Stomach (tissue), 9 donors: ENCODE data around the gene GRB14. TPM values are rescaled to one million over a fixed set of nuclear protein-coding genes. Genes with fewer than 3 reads are reported as not detected.

Source experiments
- DNase-seq, 2 donors: peaks; one replicate each; pipeline versions ENCODE4 v3.0.0 to v3.0.0-alpha.2; 2013 to 2019
- H3K27ac ChIP-seq, 5 donors: fragments of 200-600 bp in 4 of 5; sonication (generic) in 4 of 5; one replicate each; pipeline ENCODE4 v1.5.1; 2013 to 2019; ENCODE audit warnings: mild to moderate bottlenecking in 1 of 5, moderate library complexity in 1 of 5
- H3K27me3 ChIP-seq, 3 donors: fragments of 200-600 bp; sonication (generic); one replicate each; pipeline ENCODE4 v1.5.1; 2017 to 2019; ENCODE audit warnings: mixed run types in 1 of 3
- H3K36me3 ChIP-seq, 4 donors: fragments of 200-600 bp; sonication (generic); 1 replicate in 3 of 4; 2 replicates in 1 of 4; pipeline ENCODE4 v1.5.1; 2016 to 2019
- H3K4me1 ChIP-seq, 4 donors: fragments of 200-600 bp; sonication (generic); one replicate each; pipeline ENCODE4 v1.5.1; 2016 to 2019
- H3K4me3 ChIP-seq, 4 donors: fragments of 200-600 bp; sonication (generic) in 3 of 4; one replicate each; pipeline ENCODE4 v1.5.1; 2016 to 2019; ENCODE audit warnings: mild to moderate bottlenecking in 1 of 4
- H3K9me3 ChIP-seq, 4 donors: fragments of 200-600 bp; sonication (generic); one replicate each; pipeline ENCODE4 v1.5.1; 2016 to 2019
- EP300 ChIP-seq: sonication (generic); formaldehyde crosslinking; IDR thresholded peaks from one replicate; pipeline ENCODE4 v1.6.1; 2017; ENCODE audit warnings: antibody characterized with exemption
- POLR2A ChIP-seq, 4 donors: fragments of 450-650 bp; IDR thresholded peaks; one replicate each; pipeline ENCODE4 v1.6.1; 2016; ENCODE audit warnings: antibody characterized with exemption in 4 of 4, control low read depth in 2 of 4, mild to moderate bottlenecking in 1 of 4, moderate library complexity in 1 of 4
- POLR2AphosphoS5 ChIP-seq, 3 donors: sonication (generic); formaldehyde crosslinking; IDR thresholded peaks; one replicate each; pipeline ENCODE4 v1.6.1; 2016; ENCODE audit warnings: antibody characterized with exemption in 3 of 3
- WGBS, 5 donors: extraction: QIAGEN DNeasy Blood & Tissue Kit in 3 of 5; methylation state at CpG; one replicate each; pipeline versions ENCODE4 v1.1.5 to v1.1.7; 2013 to 2018; 5-methylcytosine and 5-hydroxymethylcytosine counted together
- intact Hi-C: fragments of 100-400 bp; cut with DNase I; formaldehyde crosslinking; loops from one replicate; pipeline ENCODE4 v1.15.1; 2023; ENCODE audit warnings: low total_unique reads
- polyA plus RNA-seq, 3 donors: library from polyadenylated mRNA; stranded (reverse); fragments of 200-250 nt; gene quantifications; one replicate each; pipeline ENCODE4 v1.2.3, GENCODE V29; 2013
- total RNA-seq, 5 donors: library from RNA; depleted of rRNA; stranded (reverse); fragments of >200 nt; gene quantifications; one replicate each; pipeline versions ENCODE4 v1.1.0 to v1.2.3, GENCODE V29; 2014 to 2016
- TF ChIP-seq, protein P1 (sequence below), 7 experiments: fragments of 450-650 bp in 4 of 7; fragments of 200-600 bp in 3 of 7; sonication (generic) in 3 of 7; IDR thresholded peaks; one replicate each; pipeline ENCODE4 v1.5.1; 2016 to 2019; ENCODE audit warnings: antibody characterized with exemption in 7 of 7, control low read depth in 2 of 7, mild to moderate bottlenecking in 1 of 7
- donor health status: healthy with polysubstance abuse.
- donor health status: Bipolar disorder and iron deficiency.
- donor health status: healthy.

GRB14 gene
- total and polyA plus RNA-seq, 8 donors = 0.62 to 32.7 (median 3.3) TPM; not detected in 2

DNA sequence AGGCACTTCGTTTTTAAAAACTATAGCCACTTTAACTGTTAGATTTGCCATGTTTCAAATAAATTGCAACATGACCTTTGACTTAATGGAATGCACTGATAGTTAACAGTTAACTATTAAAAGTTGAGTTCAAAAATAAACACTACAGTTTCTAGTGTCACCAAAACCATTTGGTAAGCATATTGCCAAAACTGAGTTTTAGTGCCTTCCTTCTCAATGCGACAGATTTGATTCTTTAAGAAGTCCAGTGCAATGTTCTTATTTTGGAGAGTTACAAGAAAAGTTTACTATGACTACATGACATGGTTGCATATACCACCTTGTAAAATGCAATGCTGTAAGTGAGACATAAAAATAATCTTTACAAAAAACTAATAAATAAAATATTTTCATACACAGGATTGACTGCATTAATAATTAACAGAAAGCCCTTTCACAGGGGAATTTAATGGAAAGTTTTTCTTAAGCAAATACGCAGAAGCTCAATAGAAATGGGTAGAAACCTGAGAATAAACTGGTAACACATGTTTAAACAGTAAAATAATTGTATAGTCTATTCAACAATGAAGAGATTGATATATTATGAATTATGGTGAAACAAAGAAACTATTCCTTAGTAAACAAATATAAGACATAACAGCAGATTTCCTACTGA is 53.8 kb downstream of the GRB14 start:
- no peak for DNase-seq
- intact Hi-C loops = no loop called here
- no peaks in the 10 kb centered on the region for H3K27me3 ChIP-seq
- H3K27ac ChIP-seq = no peak overlapping the region
- peaks cover 0 to 5% (median 0%) of the 10 kb centered on the region in 4 donors for H3K4me1 ChIP-seq
- H3K9me3 ChIP-seq = no peaks in the 10 kb centered on the region
- TF ChIP-seq POLR2AphosphoS5 (IDR thresholded peaks at IDR 0.05) = no peak
- no peak for TF ChIP-seq POLR2A (IDR thresholded peaks at IDR 0.05)
- no peak for TF ChIP-seq EP300
- TF ChIP-seq, protein P1, sequence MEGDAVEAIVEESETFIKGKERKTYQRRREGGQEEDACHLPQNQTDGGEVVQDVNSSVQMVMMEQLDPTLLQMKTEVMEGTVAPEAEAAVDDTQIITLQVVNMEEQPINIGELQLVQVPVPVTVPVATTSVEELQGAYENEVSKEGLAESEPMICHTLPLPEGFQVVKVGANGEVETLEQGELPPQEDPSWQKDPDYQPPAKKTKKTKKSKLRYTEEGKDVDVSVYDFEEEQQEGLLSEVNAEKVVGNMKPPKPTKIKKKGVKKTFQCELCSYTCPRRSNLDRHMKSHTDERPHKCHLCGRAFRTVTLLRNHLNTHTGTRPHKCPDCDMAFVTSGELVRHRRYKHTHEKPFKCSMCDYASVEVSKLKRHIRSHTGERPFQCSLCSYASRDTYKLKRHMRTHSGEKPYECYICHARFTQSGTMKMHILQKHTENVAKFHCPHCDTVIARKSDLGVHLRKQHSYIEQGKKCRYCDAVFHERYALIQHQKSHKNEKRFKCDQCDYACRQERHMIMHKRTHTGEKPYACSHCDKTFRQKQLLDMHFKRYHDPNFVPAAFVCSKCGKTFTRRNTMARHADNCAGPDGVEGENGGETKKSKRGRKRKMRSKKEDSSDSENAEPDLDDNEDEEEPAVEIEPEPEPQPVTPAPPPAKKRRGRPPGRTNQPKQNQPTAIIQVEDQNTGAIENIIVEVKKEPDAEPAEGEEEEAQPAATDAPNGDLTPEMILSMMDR (IDR thresholded peaks at IDR 0.05) = no peak
- H3K4me3 ChIP-seq = no peak overlapping the region
- 48 to 68% (median 56%) methylated on average over 3 of the region's 3 CpGs for WGBS, 5 donors
- H3K36me3 ChIP-seq = no peaks in the 10 kb centered on the region

DNA sequence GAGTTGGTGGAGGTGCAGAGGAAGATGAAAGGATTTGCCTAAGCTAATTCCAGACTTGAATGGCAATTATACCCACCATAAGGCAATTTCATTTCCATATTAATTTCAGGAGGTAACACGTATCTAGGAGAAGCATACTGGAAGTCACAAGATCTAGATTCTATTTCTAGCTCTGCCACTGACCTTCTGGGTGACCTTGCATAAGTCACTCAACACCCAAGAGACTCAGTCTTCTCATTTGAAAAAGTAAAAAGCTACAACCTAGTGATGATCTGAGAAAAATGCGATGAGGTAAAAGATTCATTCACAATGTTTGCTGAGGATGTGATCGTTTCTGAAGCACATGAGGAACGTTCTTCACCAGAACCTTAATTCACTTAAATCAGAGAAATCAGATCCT is 55.9 kb downstream of the GRB14 start:
- no peaks in the 10 kb centered on the region for H3K9me3 ChIP-seq
- intact Hi-C loops = no loop called here
- H3K4me1 ChIP-seq = peaks cover 0 to 24% (median 3%) of the 10 kb centered on the region in 4 donors
- no peaks in the 10 kb centered on the region for H3K36me3 ChIP-seq
- no peak overlapping the region for H3K4me3 ChIP-seq
- DNase-seq = no peak
- H3K27me3 ChIP-seq = no peaks in the 10 kb centered on the region
- WGBS, 5 donors = 65 to 94% (median 87%) methylated on average over 4 of the region's 4 CpGs
- H3K27ac ChIP-seq = no peak overlapping the region
- TF ChIP-seq POLR2AphosphoS5 (IDR thresholded peaks at IDR 0.05) = no peak
- TF ChIP-seq EP300 = no peak
- TF ChIP-seq POLR2A (IDR thresholded peaks at IDR 0.05) = no peak
- TF ChIP-seq, protein P1 (IDR thresholded peaks at IDR 0.05) = no peak

DNA sequence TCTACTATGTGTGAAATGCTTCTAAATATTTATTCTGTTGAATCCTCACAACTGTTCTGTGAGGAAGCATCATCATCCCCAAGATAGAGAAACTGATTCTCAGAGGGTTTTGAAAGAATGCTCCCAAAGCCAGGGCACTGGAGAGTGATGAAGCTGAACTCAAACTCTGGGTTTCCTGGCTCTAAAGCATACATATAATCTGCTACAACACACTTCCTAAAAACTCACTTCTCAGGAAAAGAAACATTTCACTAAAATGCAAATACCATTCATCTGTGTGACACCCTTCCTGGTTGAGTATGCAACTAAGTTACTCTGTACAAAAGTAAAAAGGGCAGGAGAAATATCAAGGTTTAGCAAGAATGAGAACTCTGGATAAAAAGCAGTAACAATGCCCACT is 58.6 kb downstream of the GRB14 start:
- intact Hi-C loops = no loop called here
- Histone ChIP-seq H3K9me3 (no peaks in the 10 kb centered on the region), H3K36me3 (no peaks in the 10 kb centered on the region), H3K4me3 (no peak overlapping the region), H3K27ac (no peak overlapping the region), H3K27me3 (no peaks in the 10 kb centered on the region), H3K4me1 (peaks cover 0 to 20% (median 3%) of the 10 kb centered on the region in 4 donors)
- no peak for TF ChIP-seq POLR2A (IDR thresholded peaks at IDR 0.05)
- no peak for TF ChIP-seq POLR2AphosphoS5 (IDR thresholded peaks at IDR 0.05)
- TF ChIP-seq EP300 = no peak
- TF ChIP-seq, protein P1 (IDR thresholded peaks at IDR 0.05) = no peak
- no peak for DNase-seq

DNA sequence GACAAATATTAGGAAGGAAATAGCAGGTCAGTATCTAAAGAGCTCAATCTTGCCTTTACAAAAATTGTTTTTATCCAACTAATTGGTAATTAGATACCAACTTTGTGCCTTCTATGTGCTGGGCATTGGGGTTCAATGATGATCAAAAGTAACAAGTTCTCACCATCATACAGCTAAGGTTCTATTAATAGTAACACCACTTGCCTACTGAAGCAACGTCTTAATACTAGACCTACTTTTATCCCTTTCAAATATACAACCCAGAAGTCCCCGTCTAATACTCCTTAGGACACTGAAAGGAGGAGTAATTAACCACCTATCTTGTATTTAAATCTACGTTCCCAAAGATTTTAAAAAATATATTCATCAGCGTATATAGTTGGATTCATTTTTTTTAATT is 59.3 kb downstream of the GRB14 start:
- Histone ChIP-seq H3K27me3 (no peaks in the 10 kb centered on the region), H3K4me1 (peaks cover 0 to 20% (median 3%) of the 10 kb centered on the region in 4 donors), H3K27ac (no peak overlapping the region), H3K36me3 (no peaks in the 10 kb centered on the region), H3K9me3 (no peaks in the 10 kb centered on the region), H3K4me3 (no peak overlapping the region)
- intact Hi-C loops = no loop called here
- WGBS, 5 donors = 57 to 80% (median 72%) methylated on average over 4 of the region's 4 CpGs
- TF ChIP-seq, protein P1 (IDR thresholded peaks at IDR 0.05) = no peak
- TF ChIP-seq POLR2AphosphoS5 (IDR thresholded peaks at IDR 0.05) (no peak), POLR2A (IDR thresholded peaks at IDR 0.05) (no peak), EP300 (no peak)
- DNase-seq = no peak
